GM12873 (cell line): ENCODE data around the gene KCTD2.

Experiments
- TF ChIP-seq, protein P1 (sequence below): IDR thresholded peaks from 2 replicates; pipeline ENCODE4 v1.5.1; 2012; ENCODE audit warnings: low read depth, mild to moderate bottlenecking, moderate library complexity, low read length, control low read depth; ENCODE audit not compliant: insufficient read depth; ENCODE audit errors: missing control alignments

The KCTD2 gene, protein sequence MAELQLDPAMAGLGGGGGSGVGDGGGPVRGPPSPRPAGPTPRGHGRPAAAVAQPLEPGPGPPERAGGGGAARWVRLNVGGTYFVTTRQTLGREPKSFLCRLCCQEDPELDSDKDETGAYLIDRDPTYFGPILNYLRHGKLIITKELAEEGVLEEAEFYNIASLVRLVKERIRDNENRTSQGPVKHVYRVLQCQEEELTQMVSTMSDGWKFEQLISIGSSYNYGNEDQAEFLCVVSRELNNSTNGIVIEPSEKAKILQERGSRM

DNA sequence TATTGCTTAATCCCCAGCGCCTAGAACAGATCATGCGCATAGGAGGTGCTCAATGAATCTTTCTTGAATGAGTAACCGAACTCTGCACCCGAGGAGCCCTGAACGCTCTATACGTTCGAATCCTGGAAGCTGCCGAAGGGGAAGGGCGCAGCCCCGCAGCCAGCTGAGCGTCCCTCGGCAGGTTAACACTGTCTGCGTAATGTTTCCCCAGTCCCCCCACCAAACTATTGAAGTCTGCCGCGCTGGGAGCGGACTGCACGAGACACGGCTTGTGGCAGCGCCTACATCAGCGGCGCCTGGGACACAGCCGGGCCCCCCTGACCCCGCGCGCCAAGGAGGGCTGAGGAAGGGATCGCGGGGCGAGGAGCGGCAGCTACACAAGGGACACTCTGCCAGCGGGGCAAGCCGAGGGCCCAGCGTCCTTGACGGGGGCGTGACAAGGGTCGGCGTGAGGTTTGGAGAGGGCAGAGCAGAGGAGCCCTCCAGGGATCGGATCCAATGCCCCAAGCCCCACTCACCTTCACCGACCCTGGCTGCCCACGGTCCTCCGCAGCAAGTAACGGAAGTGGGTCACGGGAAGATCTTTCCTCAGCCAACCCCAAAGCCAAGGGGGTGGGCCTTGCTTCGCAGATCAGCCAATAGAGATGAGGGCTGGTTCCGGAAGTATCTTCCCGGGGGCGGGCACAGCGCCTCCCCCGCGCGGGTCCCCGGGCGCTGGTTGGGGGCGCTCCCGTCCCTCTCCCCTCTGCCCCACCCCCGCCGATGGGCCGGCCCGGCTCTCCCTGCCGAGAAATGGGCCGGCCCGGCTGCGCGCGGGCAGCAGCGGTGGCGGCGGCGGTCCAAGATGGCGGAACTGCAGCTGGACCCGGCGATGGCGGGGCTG is at the start of gene KCTD2, which contains the start of gene ATP5PD:
Gene KCTD2, plus strand, starts transcription at position 819 of the 883 bp plus-strand sequence. Its CDS starts 26 bp downstream, at position 845.
Gene ATP5PD, minus strand, starts transcription at position 563 of the 883 bp plus-strand sequence. CDS start 4,319 bp downstream, outside the sequence.
- TF ChIP-seq, protein P1, sequence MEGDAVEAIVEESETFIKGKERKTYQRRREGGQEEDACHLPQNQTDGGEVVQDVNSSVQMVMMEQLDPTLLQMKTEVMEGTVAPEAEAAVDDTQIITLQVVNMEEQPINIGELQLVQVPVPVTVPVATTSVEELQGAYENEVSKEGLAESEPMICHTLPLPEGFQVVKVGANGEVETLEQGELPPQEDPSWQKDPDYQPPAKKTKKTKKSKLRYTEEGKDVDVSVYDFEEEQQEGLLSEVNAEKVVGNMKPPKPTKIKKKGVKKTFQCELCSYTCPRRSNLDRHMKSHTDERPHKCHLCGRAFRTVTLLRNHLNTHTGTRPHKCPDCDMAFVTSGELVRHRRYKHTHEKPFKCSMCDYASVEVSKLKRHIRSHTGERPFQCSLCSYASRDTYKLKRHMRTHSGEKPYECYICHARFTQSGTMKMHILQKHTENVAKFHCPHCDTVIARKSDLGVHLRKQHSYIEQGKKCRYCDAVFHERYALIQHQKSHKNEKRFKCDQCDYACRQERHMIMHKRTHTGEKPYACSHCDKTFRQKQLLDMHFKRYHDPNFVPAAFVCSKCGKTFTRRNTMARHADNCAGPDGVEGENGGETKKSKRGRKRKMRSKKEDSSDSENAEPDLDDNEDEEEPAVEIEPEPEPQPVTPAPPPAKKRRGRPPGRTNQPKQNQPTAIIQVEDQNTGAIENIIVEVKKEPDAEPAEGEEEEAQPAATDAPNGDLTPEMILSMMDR: no peak

DNA sequence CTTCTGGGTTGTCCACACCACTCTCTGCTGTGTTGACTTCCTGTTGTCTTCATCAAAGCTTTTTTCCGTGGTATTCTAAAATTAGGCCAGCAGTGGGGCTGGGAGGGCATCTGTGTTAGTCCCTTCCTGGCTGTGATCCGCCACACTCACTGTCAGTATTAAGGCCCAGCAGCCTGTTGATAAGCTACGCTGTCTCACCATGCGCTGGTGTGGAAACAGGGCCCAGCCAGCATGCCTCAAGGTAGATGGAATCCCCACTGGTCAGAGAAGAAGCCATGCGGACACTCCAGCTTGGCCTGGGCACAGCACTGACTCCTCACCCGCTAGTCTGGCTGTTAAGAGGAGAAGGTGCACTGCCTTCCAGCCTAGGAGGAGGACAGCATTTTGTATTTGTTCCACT is 48.2 kb upstream of the KCTD2 start:
- TF ChIP-seq, protein P1: no peak

DNA sequence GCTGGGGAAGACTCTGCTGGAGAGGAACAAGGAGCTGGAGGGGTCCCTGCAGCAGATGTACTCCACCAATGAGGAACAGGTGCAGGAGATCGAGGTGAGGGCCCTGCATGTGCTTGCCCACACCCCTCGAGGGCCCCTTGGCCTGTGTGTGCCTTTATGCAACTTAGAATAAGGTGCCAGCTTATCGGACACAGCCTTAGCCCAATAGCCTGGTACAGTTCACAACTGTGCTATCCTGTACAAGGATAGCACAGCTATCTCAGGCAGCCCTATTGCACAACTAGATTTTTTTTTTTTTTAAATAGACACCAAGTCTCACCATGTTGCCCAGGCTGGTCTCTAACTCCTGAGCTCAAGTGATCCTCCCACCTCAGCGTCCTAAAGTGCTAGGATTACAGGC is 47.5 kb upstream of the KCTD2 start:
- TF ChIP-seq, protein P1: no peak

DNA sequence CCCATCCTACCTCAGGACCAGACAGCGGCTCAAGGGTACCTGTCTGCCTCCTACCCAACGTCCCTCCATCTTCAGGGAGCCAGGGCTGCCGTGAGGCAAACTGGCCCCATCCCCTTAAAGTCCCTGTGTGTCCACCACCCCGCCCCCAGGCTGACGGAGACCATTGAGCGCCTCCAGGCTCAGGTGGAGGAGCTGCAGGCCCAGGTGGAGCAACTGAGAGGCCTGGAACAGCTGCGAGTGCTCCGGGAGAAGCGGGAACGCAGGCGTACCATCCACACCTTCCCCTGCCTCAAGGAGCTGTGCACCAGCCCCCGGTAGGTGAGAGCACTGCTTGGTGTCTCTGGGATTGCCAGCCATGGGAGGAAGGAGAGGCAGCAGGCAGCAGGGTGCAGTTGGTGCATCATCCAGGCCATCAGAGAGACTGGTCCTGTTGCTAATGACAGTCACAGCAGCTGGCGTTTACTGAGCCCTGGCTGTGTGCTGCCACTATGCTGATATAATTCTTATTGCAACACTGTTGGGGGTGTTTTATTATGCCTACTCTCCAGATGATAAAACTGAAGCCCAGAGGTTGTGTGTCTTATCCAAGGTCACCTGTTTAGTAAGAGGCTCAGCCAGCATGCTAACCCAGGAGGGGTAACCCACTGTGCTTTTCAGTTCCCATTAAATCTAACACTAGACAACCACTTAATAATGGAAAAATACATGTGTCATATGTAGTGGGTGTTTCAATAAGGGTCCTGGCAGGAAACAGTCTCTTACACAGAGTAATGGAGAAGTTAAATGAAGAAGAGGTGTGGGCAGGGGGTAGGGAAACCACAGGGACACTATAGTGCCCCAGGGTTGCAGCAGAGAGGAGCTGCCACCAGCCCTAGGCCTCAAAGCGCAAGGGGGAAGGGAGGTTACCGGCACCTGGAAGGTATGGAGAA is 44.8 kb upstream of the KCTD2 start:
- TF ChIP-seq, protein P1: no peak

DNA sequence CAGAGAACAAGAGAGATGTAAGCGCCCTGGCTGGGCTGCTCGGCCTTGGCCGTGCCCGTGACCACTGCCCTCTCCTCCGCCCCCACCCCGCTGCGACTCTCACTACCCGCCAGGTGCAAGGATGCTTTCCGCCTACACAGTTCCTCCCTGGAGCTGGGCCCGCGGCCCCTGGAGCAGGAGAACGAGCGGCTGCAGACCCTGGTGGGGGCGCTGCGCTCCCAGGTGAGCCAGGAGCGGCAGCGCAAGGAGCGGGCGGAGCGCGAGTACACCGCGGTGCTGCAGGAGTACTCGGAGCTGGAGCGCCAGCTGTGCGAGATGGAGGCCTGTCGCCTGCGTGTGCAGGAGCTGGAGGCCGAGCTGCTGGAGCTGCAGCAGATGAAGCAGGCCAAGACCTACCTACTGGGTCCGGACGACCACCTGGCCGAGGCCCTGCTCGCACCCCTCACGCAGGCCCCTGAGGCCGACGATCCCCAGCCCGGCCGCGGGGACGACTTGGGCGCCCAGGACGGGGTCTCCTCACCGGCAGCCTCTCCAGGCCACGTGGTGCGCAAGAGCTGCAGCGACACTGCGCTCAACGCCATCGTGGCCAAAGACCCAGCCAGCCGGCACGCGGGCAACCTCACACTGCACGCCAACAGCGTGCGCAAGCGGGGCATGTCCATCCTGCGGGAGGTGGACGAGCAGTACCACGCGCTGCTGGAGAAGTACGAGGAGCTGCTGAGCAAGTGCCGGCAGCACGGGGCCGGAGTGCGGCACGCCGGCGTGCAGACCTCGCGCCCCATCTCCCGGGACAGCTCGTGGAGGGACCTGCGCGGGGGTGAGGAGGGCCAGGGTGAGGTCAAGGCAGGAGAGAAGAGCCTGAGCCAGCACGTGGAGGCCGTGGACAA is 43.7 kb upstream of the KCTD2 start:
- TF ChIP-seq, protein P1: no peak

DNA sequence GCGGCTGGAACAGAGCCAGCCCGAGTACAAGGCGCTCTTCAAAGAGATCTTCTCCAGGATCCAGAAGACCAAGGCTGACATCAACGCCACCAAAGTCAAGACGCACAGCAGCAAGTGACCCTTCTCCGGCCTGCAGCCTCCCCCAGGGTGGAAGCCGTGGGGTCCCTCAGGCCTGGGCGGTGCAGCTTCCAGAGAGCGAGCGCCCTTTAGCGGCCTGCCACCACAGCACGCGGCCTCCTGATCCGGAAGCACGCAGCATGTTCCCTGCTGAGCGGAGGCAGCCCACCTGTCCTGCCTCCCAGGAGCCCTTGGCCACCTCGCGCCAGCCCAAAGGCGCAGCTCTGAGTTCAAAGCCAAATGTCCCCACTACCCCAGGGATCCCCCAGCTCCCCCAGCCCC is 43.1 kb upstream of the KCTD2 start:
- TF ChIP-seq, protein P1: no peak
